ENCODE measurements around the gene SPI1. TPM values are rescaled to one million over a fixed set of nuclear protein-coding genes. Genes with fewer than 3 reads are reported as not detected.

SPI1 gene
- polyA plus RNA-seq (2013, experiment 1 of 2; ENCODE audit: insufficient read length) = not detected
- polyA plus RNA-seq (2013, experiment 2 of 2; ENCODE audit: insufficient read length) = 0.12 TPM

- no peak for DNase-seq
Observed at GRCh38 chr11:47378010-47378835, at the start of gene SPI1. Gene SPI1 (minus strand): TSS chr11:47378547. CDS start chr11:47378353, 194 bp downstream.

GRCh38 chr11:47426062-47426956, 48.0 kb upstream of the SPI1 start, which contains the start of gene PSMC3:
Gene PSMC3 (minus strand): TSS chr11:47426439. CDS start chr11:47426279, 160 bp downstream.
- DNase-seq = peak; percentile 97

- no peak for DNase-seq
Observed at GRCh38 chr11:47425611-47426010, 47.3 kb upstream of the SPI1 start.

GRCh38 chr11:47418454-47419259, 40.3 kb upstream of the SPI1 start:
- no peak for DNase-seq

GRCh38 chr11:47417712-47418111, 39.4 kb upstream of the SPI1 start:
- DNase-seq = no peak

- peak; percentile 96 for DNase-seq
Observed at GRCh38 chr11:47415949-47416472, 37.7 kb upstream of the SPI1 start.

- no peak for DNase-seq
Observed at GRCh38 chr11:47415091-47415854, 36.9 kb upstream of the SPI1 start.

GRCh38 chr11:47414685-47415070, 36.3 kb upstream of the SPI1 start:
- DNase-seq = no peak

- peak; percentile 67 for DNase-seq
Observed at GRCh38 chr11:47413908-47414684, 35.7 kb upstream of the SPI1 start.

- no peak for DNase-seq
Observed at GRCh38 chr11:47413351-47413750, 35.0 kb upstream of the SPI1 start.

- DNase-seq = peak; percentile 46
Observed at GRCh38 chr11:47411884-47412746, 33.8 kb upstream of the SPI1 start.

GRCh38 chr11:47410370-47411264, 32.3 kb upstream of the SPI1 start:
- no peak for DNase-seq

- no peak for DNase-seq
Observed at GRCh38 chr11:47409440-47410369, 31.4 kb upstream of the SPI1 start.

- peak; percentile 87 for DNase-seq
Observed at GRCh38 chr11:47408598-47409439, 30.5 kb upstream of the SPI1 start.

GRCh38 chr11:47407746-47408590, 29.6 kb upstream of the SPI1 start, which contains the start of gene SLC39A13:
Gene SLC39A13 (plus strand): TSS chr11:47408590. CDS start chr11:47410095, 1,505 bp downstream.
- DNase-seq = peak; percentile 96
